GM23338 (cell line): ENCODE measurements around the gene CAP1. TPM values are rescaled to one million over a fixed set of nuclear protein-coding genes. Genes with fewer than 3 reads are reported as not detected.

Source experiments
- ATAC-seq: fragments of 200-7000 bp; cut with Tn5 transposase; 3 replicates; pipeline ENCODE4 v1.9.1; 2020
- DNase-seq: peaks from one replicate; pipeline ENCODE4 v3.0.0-alpha.2; 2015; ENCODE audit warnings: low spot score
- H2AFZ ChIP-seq: fragments of 200-600 bp; sonication (generic); 2 replicates; pipeline ENCODE4 v1.8.0; 2016; ENCODE audit warnings: antibody characterized with exemption, mild to moderate bottlenecking, moderate library complexity
- H3F3A ChIP-seq: fragments of 200-600 bp; sonication (generic); replicated peaks from 2 replicates; pipeline ENCODE4 v1.8.0; 2017; ENCODE audit warnings: antibody characterized with exemption, mixed run types, low read depth
- H3K27ac ChIP-seq: fragments of 200-600 bp; sonication (generic); 2 replicates; pipeline ENCODE4 v1.6.1; 2016; ENCODE audit warnings: low read depth
- H3K27me3 ChIP-seq: fragments of 200-600 bp; sonication (generic); 2 replicates; pipeline ENCODE4 v1.8.0; 2016; ENCODE audit warnings: mild to moderate bottlenecking, mixed run types, moderate library complexity; ENCODE audit not compliant: insufficient read depth
- H3K36me3 ChIP-seq: fragments of 200-600 bp; sonication (generic); 2 replicates; pipeline ENCODE4 v1.8.0; 2016; ENCODE audit warnings: mild to moderate bottlenecking; ENCODE audit not compliant: insufficient read depth
- H3K4me1 ChIP-seq: fragments of 200-600 bp; sonication (generic); 2 replicates; pipeline ENCODE4 v1.8.0; 2016; ENCODE audit warnings: mild to moderate bottlenecking, moderate library complexity; ENCODE audit not compliant: insufficient read depth
- H3K4me2 ChIP-seq: fragments of 200-600 bp; sonication (generic); 2 replicates; pipeline ENCODE4 v1.7.1; 2017; ENCODE audit warnings: mixed run types
- H3K4me3 ChIP-seq: fragments of 200-600 bp; sonication (generic); 2 replicates; pipeline ENCODE4 v1.6.1; 2016; ENCODE audit warnings: mixed run types
- H3K79me2 ChIP-seq: fragments of 200-600 bp; sonication (generic); replicated peaks from 2 replicates; pipeline ENCODE4 v1.8.0; 2017; ENCODE audit warnings: mild to moderate bottlenecking; ENCODE audit not compliant: insufficient read depth
- H3K9me2 ChIP-seq: fragments of 200-600 bp; sonication (generic); 2 replicates; pipeline ENCODE4 v1.8.0; 2017; ENCODE audit not compliant: insufficient read depth
- H4K20me1 ChIP-seq: fragments of 200-600 bp; sonication (generic); replicated peaks from 2 replicates; pipeline ENCODE4 v1.8.0; 2017; ENCODE audit warnings: mild to moderate bottlenecking; ENCODE audit not compliant: insufficient read depth
- H3K27ac Mint-ChIP-seq: 2 replicates; pipeline ENCODE4 v1.8.0; 2020; ENCODE audit warnings: inconsistent platforms, mild to moderate bottlenecking, moderate library complexity, mixed read lengths
- H3K27me3 Mint-ChIP-seq: 3 replicates; pipeline ENCODE4 v1.8.0; 2022; ENCODE audit warnings: low read depth, mild to moderate bottlenecking, moderate library complexity, mixed read lengths, inconsistent platforms; ENCODE audit not compliant: insufficient read depth, poor library complexity
- H3K36me3 Mint-ChIP-seq: 3 replicates; pipeline ENCODE4 v1.8.0; 2021; ENCODE audit warnings: low read depth, mild to moderate bottlenecking, inconsistent platforms, moderate library complexity, mixed read lengths
- H3K4me1 Mint-ChIP-seq: 3 replicates; pipeline ENCODE4 v1.8.0; 2020; ENCODE audit warnings: mild to moderate bottlenecking, inconsistent platforms, mixed read lengths
- H3K4me3 Mint-ChIP-seq: 3 replicates; pipeline ENCODE4 v1.8.0; 2021; ENCODE audit warnings: moderate library complexity, mild to moderate bottlenecking, inconsistent platforms, mixed read lengths
- H3K9me3 Mint-ChIP-seq: 3 replicates; pipeline ENCODE4 v1.8.0; 2020; ENCODE audit warnings: moderate library complexity, mild to moderate bottlenecking, inconsistent platforms, mixed read lengths
- CTCF ChIP-seq, 2 experiments: fragments of 200-600 bp in 1 of 2; sonication (generic) in 1 of 2; conservative IDR thresholded peaks; 2 replicates each; pipeline versions ENCODE4 v1.5.1 to v1.6.1; 2016 to 2017; ENCODE audit warnings: antibody characterized with exemption in 2 of 2, low read depth in 2 of 2, mild to moderate bottlenecking in 2 of 2, moderate library complexity in 1 of 2
- ETS1 ChIP-seq: IDR thresholded peaks from 2 replicates; pipeline ENCODE4 v1.6.1; 2016; ENCODE audit warnings: antibody characterized with exemption
- EZH2 ChIP-seq: fragments of 200-600 bp; sonication (generic); IDR thresholded peaks from one replicate; pipeline ENCODE4 v1.8.0; 2017; ENCODE audit warnings: antibody characterized with exemption, mild to moderate bottlenecking, low read depth; ENCODE audit not compliant: unreplicated experiment
- EZH2phosphoT487 ChIP-seq: fragments of 200-600 bp; sonication (generic); IDR thresholded peaks from one replicate; pipeline ENCODE4 v1.8.1; 2018; ENCODE audit warnings: antibody characterized with exemption; ENCODE audit not compliant: unreplicated experiment
- JUNB ChIP-seq: IDR thresholded peaks from one replicate; pipeline ENCODE4 v1.6.1; 2016; ENCODE audit warnings: antibody characterized with exemption; ENCODE audit not compliant: unreplicated experiment
- POLR2AphosphoS5 ChIP-seq: IDR thresholded peaks from 2 replicates; pipeline ENCODE4 v1.6.1; 2016; ENCODE audit warnings: antibody characterized with exemption, low read depth
- REST ChIP-seq: IDR thresholded peaks from one replicate; pipeline ENCODE4 v1.6.1; 2018; ENCODE audit warnings: antibody characterized with exemption; ENCODE audit not compliant: unreplicated experiment
- STAT1 ChIP-seq: IDR thresholded peaks from one replicate; pipeline ENCODE4 v1.6.1; 2016; ENCODE audit warnings: antibody characterized with exemption; ENCODE audit not compliant: unreplicated experiment
- ZNF114 ChIP-seq: fragments of 250-450 bp; sonication (Bioruptor Pico); IDR thresholded peaks from 2 replicates; pipeline ENCODE4 v1.5.0; 2020; ENCODE audit warnings: mild to moderate bottlenecking, moderate library complexity
- ZNF331 ChIP-seq: fragments of 250-450 bp; sonication (Bioruptor Pico); IDR thresholded peaks from 2 replicates; pipeline ENCODE4 v1.5.0; 2020; ENCODE audit warnings: low read depth, mild to moderate bottlenecking, moderate library complexity
- ZNF462 ChIP-seq: fragments of 250-450 bp; sonication (Bioruptor Pico); IDR thresholded peaks from 2 replicates; pipeline ENCODE4 v1.5.0; 2020; ENCODE audit warnings: mild to moderate bottlenecking, moderate library complexity
- polyA plus RNA-seq: library from polyadenylated mRNA; unstranded; fragments of >200 nt; fragmentation: Nextera tagmentation; extraction: Ambion mirVana; gene quantifications from 2 replicates; pipeline ENCODE4 v1.2.1, GENCODE V29; 2016
- total RNA-seq: library from RNA; depleted of rRNA; stranded (reverse); fragments of >200 nt; shearing (Covaris generic); gene quantifications from 2 replicates; pipeline ENCODE4 v1.2.3, GENCODE V29; 2014

CAP1 gene
- total and polyA plus RNA-seq, 2 experiments from 2014 or later, result 133 to 254 TPM

- TF ChIP-seq ZNF462 (CRISPR knock-in tag) (no peak), JUNB (no peak)
Observed at GRCh38 chr1:40023379-40023944, 17.1 kb upstream of the CAP1 start (continued).

- Histone ChIP-seq H3K79me2 (no peaks in the 10 kb centered on the region), H3K27ac (no peak overlapping the region), H3K4me2 (no peak overlapping the region), H4K20me1 (no peaks in the 10 kb centered on the region), H2AFZ (no peak overlapping the region), H3K4me3 (no peak overlapping the region), H3K27me3 (no peaks in the 10 kb centered on the region), H3F3A (no peaks in the 10 kb centered on the region), H3K4me1 (no peaks in the 10 kb centered on the region), H3K9me2 (no peaks in the 10 kb centered on the region), H3K36me3 (peaks cover 3% of the 10 kb centered on the region; the same call in 1 of the 2 replicates)
- Mint-ChIP-seq H3K9me3 (peaks cover 16% of the 10 kb centered on the region), H3K27ac (no peak overlapping the region), H3K4me1 (no peaks in the 10 kb centered on the region), H3K36me3 (no peaks in the 10 kb centered on the region; the same call in 2 of the 3 replicates), H3K27me3 (no peaks in the 10 kb centered on the region), H3K4me3 (no peak overlapping the region)
- DNase-seq, result no peak
- no peak for ATAC-seq
- TF ChIP-seq STAT1, result no peak
- no peak for TF ChIP-seq ZNF114 (CRISPR knock-in tag)
- no peak for TF ChIP-seq ZNF331
- TF ChIP-seq CTCF (conservative IDR thresholded peaks at IDR 0.05; ENCODE audit: low read depth in 2 of 2), result no peak
- TF ChIP-seq EZH2phosphoT487, result no peak
- no peak for TF ChIP-seq EZH2
- TF ChIP-seq ETS1, result no peak
- TF ChIP-seq POLR2AphosphoS5, result no peak
- no peak for TF ChIP-seq REST
- TF ChIP-seq JUNB, result no peak
Observed at GRCh38 chr1:40024671-40025070, 15.9 kb upstream of the CAP1 start.
